Right forelimb (tissue), 1 donor: Measurements from ENCODE around the gene PLXNA4.

ENCODE experiments used
- DNase-seq: peaks from one replicate; pipeline ENCODE4 v3.0.0-alpha.2; 2018

PLXNA4 gene

DNA sequence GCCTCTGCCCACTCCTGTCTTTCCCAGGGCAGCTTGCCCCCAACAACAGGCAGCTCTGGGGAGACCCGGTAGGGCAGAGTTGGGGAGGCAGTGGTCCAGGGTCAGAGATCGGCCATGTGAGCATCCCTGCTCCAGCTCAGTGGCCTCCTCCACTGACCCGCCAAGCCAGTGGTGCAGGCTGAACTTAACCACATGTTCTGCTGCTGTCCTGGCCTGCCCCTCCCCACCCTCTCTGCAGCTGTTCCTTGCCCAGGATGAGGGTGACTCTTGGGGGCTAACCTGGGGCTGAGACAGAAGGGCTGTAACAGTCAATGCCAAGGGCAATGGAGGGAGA lies 349.3 kb downstream of the PLXNA4 start:
- DNase-seq: no peak

DNA sequence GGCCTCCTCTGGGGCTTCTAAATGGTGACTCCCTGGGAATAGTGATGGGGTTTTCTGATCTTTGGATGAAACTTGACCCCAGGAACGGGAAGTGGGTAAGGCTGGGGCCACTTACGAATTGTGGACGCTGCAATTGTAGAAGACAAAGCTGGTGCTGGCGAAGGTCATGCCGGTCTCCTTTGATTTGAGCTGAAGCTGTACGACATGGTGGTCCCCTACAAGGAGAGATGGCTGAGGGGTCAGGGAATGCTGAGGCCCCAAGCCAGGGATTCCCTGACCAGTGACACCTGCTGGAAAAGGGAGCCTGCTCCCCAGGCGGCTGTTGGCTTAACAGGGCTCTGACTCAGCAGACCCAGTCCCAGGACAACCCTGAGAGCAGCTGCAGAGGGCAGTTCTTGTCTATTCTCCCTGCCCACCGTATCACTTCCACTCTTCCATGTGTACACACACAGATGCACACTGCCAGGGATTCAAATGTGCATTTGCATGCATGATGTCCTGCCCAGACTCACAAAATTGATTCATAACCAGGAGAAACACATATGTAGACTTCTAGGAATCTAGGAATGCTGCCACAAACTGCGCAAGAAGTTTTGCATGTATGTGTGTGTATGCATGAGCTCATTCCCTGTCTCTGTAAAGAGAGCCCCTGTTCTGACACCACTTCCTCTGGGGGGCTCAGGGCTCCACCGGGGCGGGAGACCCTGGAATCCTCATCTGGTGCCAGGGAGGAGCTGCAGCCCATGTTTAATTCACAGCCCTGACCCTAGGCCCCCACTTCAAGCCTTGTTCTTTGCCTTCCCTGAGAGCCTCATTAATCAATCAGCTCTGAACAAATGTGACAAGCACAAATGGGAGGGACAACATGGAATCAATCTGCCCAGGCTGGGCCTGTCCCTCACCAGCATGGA lies 350.0 kb downstream of the PLXNA4 start:
- DNase-seq: no peak

DNA sequence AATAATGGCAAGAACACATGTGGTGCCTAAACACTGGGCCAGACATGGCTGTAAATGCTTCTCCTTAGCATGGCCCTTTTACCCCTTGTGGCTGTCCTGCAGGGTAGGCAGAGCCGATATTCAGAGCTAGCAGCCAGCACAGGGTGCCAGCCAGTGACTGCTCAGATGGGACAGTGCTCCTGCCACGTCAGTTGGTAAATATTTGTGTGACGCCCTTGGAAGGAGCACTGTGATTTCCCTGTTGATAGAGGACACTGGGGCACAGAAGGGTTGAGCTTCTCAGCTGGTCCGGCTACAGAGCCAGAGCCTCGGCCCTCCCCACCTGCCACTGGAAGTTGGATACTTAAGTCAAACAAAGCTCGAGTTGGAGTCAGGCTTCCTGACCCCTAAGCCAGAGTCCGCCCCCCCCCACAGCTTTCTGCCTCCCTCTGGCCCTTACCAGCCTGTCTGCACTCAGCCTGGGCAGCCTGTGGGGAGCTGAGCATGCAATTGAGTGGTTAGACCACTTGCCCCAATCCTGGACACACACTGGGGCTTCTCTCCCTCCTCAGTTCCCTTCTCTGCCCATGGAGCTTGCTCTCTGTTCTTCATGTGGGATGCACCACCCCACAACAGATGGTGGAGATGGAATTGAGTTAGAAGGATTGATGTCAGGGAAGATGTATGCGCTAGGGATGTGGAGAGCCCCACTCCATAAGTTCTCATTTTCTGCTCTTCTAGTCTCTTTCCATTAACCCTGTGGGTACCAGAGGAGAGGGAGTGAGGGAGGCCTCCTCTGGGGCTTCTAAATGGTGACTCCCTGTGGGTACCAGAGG lies 350.8 kb downstream of the PLXNA4 start:
- DNase-seq: no peak

DNA sequence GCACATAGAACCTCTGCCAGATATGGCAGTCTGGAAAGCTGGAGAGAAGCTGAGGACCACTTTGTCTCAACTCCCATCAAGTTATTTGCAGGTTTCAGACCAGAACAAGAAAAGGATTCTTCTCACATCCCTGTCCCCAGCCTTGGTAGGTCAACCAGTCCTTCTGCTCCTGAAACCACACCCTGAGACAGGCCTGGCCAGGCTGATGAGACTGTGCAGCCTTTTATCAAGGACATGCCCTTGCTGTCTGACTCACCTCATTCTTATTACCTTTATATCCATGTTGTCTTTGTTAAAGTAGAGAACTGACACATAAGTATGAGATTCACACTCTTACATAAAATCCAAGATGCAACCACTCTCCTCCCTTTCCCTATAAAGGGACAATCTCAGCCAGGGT lies 354.9 kb downstream of the PLXNA4 start:
- no peak for DNase-seq

DNA sequence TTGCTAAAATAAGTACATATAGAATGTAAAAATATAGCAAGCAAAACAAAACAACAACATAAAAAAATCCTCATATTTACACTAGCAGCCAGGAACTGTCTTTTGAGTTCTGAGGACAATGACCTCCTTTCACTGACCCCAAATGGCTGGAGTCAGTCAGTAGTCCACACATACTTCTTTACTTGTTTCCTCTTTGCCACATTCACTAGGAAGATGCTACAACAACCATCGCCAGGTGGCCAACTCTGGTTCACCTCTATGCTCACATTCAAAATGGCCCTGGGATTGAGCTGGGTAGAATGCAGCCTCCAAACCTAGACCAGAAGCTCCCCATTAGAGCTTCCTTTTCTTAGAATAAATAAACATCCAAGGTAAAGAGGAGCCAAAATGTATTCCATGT lies 356.2 kb downstream of the PLXNA4 start:
- no peak for DNase-seq

DNA sequence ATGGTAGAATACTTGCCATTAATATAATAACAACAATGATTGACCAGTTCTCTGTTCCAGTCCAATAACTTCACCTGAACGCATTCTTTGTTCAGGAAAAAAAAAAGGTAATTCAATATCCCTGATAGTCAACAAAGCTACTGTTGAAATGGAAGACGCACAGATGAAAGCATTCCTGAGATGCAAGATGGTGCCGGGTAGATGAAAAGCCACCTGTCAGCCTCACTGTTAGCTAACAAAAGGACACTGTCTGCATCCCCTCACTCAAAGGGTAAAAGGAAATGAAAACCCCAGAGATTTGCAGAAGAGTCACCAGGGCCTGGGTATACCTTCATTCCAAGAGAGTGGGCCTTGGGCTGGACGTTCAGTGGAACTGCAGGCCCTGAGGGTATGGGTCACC lies 357.4 kb downstream of the PLXNA4 start:
- no peak for DNase-seq

DNA sequence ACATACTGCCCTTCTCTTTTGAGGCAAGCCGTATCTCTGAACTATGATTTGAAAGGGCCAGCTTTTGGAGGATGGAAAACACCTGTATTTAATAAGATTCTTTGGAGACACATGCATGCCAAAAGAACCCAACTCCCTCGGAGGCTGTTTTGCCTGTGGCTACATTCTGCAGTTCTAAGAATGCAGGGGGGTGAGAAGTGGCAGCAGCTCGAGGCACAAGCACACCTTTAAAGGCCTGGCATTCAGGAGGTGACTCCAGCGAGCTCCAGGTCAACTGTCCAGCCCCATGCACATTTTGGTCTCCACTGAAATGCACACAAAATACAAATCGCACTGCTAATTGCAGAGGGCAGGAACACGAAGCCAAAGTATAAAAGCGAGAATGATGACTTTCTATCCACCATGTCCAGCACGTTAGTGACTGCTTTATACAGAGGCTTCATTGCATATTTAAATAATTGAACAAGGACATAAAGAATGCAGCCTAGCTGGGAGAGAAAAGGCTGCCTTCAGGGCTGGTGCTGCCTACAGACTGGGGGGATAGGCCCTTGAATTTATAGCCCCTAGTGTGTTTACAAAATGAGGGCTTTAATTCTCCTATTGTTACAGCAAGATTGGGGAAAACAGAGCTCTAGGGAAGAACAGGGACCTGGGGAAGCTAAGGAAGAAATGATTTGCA lies 359.3 kb downstream of the PLXNA4 start:
- DNase-seq: no peak

DNA sequence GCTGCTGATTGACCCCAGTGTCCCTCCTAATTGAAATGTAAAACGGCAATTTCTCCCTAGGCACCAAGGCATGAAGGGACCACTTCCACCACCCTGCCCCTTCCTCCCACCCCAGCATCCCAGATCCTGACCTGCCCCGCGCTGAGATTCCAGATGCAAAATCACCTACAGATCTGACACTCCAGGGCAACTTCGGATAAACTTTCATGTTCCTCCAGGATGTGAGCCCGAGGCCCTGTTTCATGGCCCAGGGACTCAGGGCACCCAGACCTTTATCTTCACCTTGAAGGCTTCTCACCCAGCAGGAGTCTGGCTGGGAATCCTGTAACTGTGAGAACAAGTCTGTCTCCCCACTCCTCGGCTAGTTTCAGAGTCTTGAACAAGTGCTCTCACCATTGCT lies 361.8 kb downstream of the PLXNA4 start:
- DNase-seq: no peak

DNA sequence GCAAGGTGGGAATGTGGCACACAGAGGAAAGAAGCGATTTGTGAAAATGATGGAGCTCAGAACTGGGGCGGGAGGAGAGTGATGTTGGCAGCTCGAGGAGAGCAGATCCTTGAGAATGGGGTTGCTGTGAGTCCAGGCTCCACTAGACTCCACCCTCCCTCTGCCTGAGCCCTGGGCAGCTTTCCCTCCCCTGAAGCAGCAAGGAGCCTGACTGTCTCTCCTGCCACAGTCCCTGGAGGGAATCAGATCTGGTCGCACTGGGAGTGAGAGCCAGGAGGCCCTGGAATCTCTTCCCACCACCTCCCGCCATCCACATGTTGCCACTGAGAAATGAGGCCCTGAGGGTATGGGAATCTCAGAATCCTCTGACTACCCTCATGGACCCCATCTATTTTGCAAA lies 362.7 kb downstream of the PLXNA4 start:
- no peak for DNase-seq

DNA sequence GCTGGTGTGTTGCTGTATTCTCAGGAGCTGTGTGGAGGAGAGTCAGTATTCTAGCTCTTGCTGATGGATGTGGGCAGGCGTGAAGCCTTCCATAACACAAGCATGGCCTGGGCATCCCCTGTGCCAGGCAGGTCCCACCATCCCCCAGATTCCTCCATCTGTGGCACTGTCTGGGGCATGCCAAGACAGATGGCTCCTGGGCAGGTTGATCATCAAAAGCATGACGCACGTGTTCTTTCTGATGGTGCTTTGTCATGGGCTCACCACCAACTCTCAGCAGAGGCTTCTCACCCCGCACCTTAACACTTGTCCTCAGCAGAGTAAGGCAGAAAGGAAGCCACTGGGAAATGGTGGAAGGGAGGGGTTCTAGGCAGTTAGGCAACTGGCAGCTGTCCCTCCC lies 364.3 kb downstream of the PLXNA4 start:
- DNase-seq: no peak

DNA sequence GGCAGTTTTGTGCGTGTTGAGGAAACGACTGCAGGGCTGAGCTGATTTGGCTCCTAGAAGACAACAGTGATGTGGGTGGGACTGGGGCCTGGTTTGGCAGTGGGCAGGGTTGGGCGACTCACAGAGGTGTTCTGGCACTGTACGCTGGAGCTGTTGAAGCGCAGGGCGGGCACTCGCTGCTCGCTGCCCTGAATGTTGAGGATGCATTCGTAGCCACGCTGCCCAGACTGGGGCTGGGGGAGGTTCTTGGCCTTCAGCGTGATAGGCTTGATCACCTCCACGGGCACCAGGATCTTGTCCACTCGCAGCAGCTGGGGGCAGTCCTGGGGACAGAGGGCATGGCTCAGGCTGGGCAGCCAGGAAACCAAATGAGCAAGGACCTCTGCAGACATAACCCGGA lies 365.4 kb downstream of the PLXNA4 start:
- no peak for DNase-seq

DNA sequence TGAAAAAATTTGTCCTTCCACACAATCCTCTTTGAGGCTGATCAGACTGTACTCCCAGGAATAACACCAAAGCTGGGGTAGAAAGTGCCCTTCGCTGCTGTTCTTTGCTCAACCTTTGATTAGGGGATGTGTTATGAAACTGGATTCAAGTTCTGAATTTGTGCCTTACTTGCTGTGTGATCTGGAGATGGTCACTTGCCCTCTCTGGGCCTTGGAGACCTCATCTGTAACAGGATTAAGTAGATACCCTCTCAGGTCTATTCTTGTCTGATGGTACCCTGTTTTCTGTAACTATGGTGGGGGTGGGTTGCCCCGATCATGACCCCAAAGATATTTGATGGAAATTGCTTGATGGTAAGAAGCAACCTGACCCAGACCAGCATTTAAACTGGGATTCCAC lies 368.5 kb downstream of the PLXNA4 start:
- DNase-seq: no peak

DNA sequence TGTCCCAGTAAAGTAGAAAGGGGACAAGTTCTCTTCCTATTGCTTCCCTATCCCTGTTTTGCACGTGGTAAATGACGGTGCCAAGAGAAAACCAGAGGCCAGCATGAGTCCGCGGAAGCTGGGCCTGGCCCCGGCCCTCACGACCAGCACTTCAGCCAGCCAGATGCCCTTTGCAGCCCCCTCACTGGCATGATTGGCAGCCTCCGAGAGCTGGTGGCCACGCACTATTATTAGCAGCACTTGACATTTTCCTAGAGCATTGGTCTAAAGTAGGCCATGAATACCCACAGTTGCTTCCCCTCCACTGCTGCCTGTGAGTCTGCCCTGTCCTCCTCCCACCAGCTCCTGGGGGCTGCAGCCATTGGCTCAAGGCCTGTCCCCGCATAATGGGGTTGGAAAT lies 369.1 kb downstream of the PLXNA4 start:
- no peak for DNase-seq

DNA sequence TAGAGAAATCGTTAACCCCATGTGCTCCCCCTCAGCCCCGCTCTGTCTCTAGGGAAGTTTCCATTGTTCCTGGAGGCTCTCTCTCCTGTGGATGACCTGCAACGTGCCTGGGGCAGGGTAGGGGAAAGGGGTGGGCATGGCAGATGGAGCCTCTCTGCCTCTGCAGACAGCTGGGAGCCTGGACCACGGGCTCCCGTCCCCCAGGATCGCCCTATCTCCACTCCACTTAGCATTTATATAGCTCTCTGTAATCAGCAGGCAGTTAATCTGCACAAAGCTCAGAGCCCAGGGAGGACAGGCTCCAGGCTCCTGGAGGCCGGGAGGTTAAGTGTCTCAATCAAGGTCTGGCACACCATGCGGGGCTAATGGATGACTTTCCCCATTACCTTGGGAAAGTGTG lies 369.7 kb downstream of the PLXNA4 start:
- DNase-seq: no peak

DNA sequence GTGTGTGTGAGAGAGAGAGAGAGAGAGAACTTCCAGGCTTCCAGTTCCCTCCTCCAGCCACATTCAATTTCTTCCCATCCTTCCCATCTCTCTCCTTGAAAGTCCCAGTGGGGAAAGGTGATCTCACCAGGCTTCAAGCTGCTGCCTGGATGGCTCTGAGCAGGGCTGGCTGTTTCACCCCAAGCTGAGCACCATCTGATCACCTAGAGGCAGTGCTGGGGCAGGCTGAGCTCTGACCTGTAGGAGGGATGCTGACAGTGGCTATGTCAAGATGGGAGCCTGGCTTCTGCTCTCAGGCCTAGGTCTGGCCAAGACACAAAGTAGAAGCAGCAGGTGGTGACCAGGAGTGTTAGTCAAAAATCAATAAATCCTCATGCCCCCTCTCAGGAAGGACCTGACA lies 370.8 kb downstream of the PLXNA4 start:
- no peak for DNase-seq

DNA sequence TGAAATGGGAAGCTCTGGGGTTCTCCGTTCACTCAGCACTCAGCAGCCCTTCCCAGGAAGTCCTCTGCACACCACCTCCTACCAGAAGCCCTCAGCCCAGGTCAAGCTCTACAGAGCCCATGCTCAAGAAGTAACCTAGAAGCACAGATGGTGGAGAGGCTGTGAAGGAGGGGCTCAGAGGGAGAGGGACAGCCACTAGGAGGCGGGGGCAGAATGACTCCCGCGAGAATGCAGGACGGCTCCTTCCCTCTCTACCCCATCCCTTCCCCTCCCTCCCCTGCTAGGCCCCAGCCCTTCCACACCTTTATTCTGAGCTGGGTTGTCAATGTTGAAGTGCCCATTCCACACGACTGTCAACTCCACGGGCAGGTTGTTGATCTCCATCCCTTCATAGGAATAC lies 373.2 kb downstream of the PLXNA4 start:
- no peak for DNase-seq

DNA sequence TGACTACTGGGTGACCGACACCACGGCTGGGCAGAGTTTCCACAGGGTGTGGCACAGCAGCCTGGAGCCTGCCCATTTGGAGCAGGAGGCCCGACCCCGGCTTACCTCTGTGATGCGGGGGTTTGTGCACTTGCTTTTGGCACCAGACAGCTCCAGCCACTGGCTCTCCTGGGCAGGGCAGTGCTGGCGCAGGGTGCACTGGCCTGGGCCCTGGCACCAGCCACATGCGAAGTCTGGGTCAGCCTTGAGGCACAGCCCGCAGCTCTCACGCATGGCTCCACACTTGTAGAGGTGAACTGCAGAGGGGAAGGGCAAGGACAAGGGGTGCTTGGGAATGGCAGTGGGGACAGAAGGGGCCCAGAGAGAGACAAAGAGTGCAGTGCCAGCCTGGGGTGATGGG lies 373.7 kb downstream of the PLXNA4 start:
- no peak for DNase-seq

DNA sequence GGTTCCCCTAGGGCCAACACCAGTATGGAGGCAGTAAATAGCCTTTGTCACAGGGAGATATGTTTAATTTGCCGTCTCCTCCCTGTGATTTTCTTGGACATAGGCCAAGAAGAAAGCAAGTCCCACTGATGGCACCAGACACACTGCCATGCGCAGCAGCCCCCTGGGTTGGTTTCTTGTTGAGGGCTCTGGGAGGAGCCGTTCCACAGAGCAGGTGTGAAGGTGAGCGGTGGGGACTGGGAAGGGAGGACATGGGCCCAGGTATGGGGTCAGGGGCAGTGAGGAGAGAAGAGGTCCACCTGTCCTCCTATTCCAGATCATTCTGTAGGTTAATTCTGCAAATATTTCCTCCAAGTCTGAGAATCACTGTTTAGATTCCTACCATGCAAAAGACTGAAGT lies 376.1 kb downstream of the PLXNA4 start:
- no peak for DNase-seq

DNA sequence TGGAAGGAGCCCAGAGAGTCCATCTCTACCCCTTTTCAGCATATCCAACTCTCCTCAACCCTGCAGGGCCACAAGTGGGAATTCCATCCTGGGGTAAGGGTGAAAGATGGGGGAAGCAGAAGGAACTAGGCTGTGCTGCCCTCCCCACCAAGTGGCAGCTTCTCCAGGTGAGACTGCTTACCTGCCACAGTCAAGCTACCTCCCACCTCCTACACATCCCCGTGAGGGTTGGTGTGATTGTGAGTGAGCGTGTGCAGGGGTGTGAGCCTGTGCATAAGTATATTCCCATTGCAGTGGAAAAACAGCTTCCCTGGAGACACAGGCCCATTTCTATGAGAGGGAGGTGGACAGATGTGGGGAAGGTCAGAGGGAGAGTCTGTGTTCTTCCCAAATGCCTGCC lies 376.6 kb downstream of the PLXNA4 start:
- no peak for DNase-seq

DNA sequence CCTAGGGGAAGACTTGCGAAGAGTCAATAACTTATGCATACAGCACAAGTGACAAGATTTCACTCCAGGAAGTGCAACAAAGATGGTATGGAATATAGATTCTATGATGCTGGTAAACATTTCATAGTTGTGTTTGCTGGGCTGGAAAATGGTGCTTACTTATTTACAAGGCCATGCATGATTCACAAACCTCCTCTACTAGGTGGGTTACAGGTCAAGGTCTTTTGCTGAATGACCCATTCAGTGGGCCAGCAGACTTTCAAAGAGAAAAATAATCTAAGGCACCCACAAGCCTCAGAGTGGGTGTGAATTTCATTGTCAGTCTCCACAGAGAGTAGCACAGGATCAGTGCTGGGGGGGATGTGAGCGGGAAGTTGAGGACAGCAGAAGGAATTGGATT lies 378.5 kb downstream of the PLXNA4 start:
- no peak for DNase-seq

DNA sequence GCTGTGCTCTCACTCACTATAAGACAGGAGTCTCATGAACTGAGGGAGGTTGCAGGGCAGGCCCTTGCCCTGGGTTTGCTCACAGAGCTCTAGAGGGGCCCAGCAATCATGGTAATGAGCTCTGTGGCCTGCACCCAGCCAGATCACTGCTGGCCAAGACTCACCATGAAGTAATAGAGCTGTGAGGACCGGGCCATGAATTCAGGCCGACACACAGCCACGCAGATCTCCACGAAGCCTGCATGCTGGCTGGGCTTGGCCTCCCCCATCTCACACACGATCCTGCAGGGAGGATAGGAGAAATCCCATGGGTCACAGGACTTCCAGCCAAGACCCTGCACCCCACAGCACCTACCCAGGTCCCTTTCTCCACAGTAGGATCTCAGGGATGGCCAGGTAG lies 382.4 kb downstream of the PLXNA4 start:
- DNase-seq: no peak

DNA sequence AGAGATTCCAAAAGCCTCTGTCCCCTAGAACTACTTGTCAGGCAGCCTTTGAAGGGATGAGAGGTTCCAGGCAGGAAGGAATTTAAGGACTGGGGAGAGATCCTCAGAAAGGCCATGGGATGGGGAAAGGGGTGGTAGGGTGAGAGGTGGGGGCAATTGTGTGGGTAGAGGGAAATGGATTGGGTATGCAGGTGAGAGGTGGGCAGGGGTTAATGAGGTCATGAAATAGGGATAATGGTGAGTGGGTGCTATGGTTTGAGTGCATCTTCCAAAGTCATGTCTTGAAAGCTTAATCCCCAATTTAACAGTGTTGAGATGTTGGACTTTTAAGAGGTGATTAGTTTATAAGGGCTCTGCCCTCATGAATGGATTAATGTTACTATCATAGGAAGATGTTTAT lies 383.5 kb downstream of the PLXNA4 start:
- no peak for DNase-seq

DNA sequence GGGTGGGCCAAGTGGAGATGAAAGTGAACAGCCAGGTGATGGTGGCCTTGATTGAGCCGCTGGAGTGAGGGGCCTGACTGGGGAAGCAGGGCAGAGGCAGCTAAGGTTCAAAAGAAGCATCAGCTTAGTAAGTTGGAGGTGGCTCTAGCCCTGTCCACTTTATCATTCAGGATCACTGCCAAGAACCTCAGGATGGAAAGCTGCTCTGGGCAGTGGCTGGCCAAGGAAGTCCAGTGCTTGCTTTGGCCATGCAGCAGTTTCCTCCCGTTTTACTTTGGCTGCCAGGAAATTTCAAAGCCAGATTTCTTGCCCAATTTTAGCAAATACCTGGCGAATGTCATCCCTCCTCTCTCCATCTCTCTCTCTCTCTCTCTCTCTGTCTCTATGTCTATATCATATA lies 384.9 kb downstream of the PLXNA4 start:
- DNase-seq: no peak

DNA sequence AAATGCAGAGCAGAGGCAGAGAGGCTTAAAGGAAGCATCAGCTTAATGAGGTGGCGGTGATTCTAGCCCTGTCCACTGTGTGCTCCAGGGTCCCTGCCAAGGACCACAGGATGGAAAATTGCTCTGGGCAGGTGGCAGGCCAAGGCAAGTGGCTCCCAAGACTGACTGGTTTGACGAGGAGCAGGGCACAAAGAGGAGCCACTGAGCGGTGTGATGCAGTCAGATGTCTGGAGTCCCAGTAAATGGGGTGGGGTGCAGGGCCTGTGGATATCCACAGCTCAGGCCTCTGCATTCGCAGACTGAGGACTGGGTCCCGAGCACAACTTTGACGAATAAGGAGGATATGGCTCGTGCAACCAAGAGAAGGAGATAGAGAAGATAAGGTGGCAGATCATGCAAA lies 385.6 kb downstream of the PLXNA4 start:
- no peak for DNase-seq
